Left ventricle myocardium inferior (tissue), 1 donor: ENCODE data around the gene TBX6. TPM values are rescaled to one million over a fixed set of nuclear protein-coding genes. Genes with fewer than 3 reads are reported as not detected.

ENCODE experiments used
- DNase-seq: peaks from one replicate; pipeline ENCODE4 v3.0.0-alpha.2; 2020
- H3K27ac ChIP-seq: fragments of 200-600 bp; replicated peaks from 2 replicates; pipeline ENCODE4 v1.8.0; 2021
- H3K27me3 ChIP-seq: fragments of 200-600 bp; 2 replicates; pipeline ENCODE4 v1.8.0; 2021; ENCODE audit warnings: low read depth
- H3K36me3 ChIP-seq: fragments of 200-600 bp; 2 replicates; pipeline ENCODE4 v1.8.0; 2021
- H3K4me1 ChIP-seq: fragments of 200-600 bp; 2 replicates; pipeline ENCODE4 v1.8.0; 2021
- H3K4me3 ChIP-seq: fragments of 200-600 bp; 2 replicates; pipeline ENCODE4 v1.8.0; 2021; ENCODE audit warnings: mild to moderate bottlenecking, moderate library complexity
- H3K9me3 ChIP-seq: fragments of 200-600 bp; replicated peaks from 2 replicates; pipeline ENCODE4 v1.8.0; 2021
- intact Hi-C: fragments of 100-400 bp; cut with micrococcal nuclease; formaldehyde crosslinking; loops from one replicate; pipeline ENCODE4 v1.11.0; 2022
- total RNA-seq: library from RNA; stranded (reverse); fragmentation: NEBNext Ultra II Directional; extraction: Animal tissue kit (Norgen Biotek cat#: 25700); gene quantifications from one replicate; pipeline ENCODE4 v1.2.1, GENCODE V29; 2021
- TF ChIP-seq, protein P1 (sequence below): fragments of 200-600 bp; IDR thresholded peaks from 2 replicates; pipeline ENCODE4 v1.8.0; 2021; ENCODE audit warnings: antibody characterized with exemption, mild to moderate bottlenecking, borderline replicate concordance
- donor health status: DM: no; HTN: yes; CAD: no; lungs with severe emphysema.

Gene TBX6
- total RNA-seq, 1 donor from 2014 or later: 1.0 TPM

DNA sequence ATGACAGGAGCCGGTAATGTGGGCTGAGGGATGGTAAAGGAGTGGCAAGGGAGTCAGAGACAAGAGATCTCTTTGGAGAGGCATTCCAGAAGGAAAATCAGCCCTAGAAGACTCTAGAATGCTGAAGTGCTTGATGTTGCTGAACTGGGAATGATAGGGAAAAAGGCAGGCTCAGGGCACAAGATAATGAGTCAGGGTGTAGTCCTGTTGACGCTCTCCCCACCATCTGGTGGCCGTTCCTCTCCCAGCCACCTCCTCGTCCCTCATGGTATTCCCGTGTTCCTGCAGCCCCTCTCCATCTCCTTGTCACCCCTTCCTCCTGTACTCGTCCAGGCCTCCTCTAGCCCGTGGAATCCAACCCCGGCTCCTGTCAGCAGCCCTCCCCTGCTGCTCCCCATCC is 37.3 kb downstream of the TBX6 start:
- no peak overlapping the region for H3K4me3 ChIP-seq
- no peak overlapping the region for H3K27ac ChIP-seq
- no peaks in the 10 kb centered on the region for H3K36me3 ChIP-seq
- no peaks in the 10 kb centered on the region for H3K27me3 ChIP-seq
- intact Hi-C loops: no loop called here
- peaks cover 21% of the 10 kb centered on the region for H3K4me1 ChIP-seq
- H3K9me3 ChIP-seq: no peaks in the 10 kb centered on the region
- no peak for DNase-seq
- TF ChIP-seq, protein P1, sequence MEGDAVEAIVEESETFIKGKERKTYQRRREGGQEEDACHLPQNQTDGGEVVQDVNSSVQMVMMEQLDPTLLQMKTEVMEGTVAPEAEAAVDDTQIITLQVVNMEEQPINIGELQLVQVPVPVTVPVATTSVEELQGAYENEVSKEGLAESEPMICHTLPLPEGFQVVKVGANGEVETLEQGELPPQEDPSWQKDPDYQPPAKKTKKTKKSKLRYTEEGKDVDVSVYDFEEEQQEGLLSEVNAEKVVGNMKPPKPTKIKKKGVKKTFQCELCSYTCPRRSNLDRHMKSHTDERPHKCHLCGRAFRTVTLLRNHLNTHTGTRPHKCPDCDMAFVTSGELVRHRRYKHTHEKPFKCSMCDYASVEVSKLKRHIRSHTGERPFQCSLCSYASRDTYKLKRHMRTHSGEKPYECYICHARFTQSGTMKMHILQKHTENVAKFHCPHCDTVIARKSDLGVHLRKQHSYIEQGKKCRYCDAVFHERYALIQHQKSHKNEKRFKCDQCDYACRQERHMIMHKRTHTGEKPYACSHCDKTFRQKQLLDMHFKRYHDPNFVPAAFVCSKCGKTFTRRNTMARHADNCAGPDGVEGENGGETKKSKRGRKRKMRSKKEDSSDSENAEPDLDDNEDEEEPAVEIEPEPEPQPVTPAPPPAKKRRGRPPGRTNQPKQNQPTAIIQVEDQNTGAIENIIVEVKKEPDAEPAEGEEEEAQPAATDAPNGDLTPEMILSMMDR: no peak

DNA sequence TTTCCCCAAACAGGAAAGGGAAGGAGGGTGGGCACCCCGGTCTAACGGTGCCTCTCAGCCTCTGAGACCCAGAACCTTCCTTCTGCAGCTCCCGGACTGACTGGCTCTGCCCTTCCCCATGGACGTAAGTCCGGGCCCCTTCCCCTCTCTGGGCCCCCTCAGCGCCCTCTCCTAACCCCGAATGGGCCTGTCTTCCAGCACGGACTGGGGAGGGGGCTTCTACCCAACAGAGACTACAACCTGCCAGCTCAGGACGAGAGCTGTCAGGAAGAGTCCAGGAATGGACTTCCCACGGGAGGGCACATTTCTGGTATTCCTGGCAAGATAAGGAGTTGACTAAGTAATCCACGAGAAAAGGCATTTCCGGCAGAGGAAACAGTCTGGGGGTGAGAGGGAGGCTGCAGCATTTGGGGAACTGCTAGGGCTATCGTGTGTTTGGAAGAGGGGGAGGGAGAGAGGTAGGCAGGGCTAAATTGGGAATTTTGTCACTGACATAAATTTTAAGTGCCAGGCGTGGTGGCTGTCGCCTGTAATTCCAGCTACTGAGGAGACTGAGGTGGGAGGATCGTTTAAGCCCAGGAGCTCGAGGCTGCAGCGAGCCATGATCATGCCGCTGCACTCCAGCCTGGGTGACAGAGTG is 38.2 kb downstream of the TBX6 start:
- Histone ChIP-seq H3K4me1 (peaks cover 21% of the 10 kb centered on the region), H3K27me3 (no peaks in the 10 kb centered on the region), H3K4me3 (peak overlapping the region; percentile 93), H3K27ac (peak overlapping the region; percentile 55), H3K9me3 (no peaks in the 10 kb centered on the region), H3K36me3 (no peaks in the 10 kb centered on the region)
- intact Hi-C loops: no loop called here
- TF ChIP-seq, protein P1: no peak
- no peak for DNase-seq

DNA sequence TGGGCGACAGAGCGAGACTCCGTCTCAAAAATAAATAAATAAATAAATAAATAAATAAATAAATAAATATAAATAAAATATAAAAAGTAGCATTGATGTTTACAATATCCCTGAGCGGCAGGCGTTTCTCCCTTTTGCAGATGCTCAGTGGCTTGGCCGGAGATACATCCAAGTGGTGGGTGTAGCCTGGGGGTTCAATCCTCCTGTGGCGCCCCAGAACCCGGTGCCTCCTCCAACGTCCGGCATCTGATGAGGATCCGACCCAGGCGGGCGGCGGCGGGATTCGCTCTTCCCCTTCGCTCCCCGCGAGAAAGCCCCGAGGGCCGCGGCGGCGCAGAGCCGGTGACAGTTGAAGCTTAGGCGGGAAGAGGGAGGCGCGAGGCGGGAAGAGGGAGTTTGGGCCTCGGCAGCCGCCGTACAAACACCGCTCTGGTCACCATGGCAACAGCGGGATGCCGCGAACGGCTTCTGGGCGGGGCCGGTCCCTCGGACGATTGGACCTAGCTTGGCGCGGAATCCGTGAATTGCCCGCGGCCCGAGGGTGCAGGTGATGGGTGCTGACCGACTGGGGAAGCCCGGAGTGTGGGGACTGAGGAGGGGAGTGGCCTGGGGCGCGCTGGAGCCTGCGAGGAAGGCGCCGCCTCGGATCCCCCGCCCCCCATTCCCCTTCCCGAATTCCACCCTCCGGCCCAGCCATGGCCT is 38.9 kb downstream of the TBX6 start:
- Histone ChIP-seq H3K4me1 (peaks cover 21% of the 10 kb centered on the region), H3K36me3 (no peaks in the 10 kb centered on the region), H3K27me3 (no peaks in the 10 kb centered on the region), H3K27ac (peak overlapping the region; percentile 55), H3K4me3 (peak overlapping the region; percentile 93), H3K9me3 (no peaks in the 10 kb centered on the region)
- intact Hi-C loops: no loop called here
- TF ChIP-seq, protein P1: no peak
- DNase-seq: peak; percentile 94

DNA sequence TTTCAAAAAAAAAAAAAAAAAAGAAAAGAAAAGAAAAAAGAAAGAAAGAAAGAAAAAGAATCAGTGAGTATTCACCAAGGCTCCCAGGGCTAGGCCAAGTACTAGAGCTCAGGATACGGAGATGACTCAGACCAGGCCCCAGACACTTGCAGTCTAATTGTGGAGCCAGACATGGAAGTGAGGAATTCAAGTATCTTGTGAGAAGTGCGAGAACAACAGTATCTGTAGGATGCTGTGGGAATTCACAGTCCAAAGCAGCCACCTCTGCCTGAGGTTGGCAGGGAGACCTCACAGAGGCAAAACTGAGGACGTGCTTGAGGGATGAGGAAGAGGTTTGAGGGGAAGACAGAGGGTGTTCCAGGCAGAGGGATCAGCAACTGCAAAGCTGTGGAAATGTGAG is 40.2 kb downstream of the TBX6 start:
- Histone ChIP-seq H3K27ac (no peak overlapping the region), H3K4me1 (peaks cover 21% of the 10 kb centered on the region), H3K27me3 (no peaks in the 10 kb centered on the region), H3K36me3 (no peaks in the 10 kb centered on the region), H3K9me3 (no peaks in the 10 kb centered on the region), H3K4me3 (no peak overlapping the region)
- TF ChIP-seq, protein P1: no peak
- intact Hi-C loops: no loop called here
- DNase-seq: no peak

DNA sequence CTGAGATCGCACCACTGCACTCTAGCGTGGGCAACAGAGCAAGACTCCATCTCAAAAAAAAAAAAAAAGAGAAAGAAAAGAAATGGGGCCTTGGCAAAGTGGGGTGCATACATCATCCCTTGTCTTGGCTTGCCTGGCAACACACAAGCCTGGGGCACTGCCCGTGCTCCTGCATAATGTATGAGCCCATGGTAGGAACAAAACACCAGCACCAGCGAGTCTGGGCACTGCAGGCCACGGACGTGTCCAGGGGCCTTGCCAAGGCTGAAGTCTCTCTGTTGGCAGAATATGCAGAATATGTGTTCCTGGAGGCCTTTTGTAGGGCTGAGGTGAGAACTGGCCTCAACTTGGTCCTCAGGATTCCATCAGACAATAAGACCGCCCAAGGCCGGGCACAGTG is 41.9 kb downstream of the TBX6 start:
- Histone ChIP-seq H3K9me3 (no peaks in the 10 kb centered on the region), H3K4me3 (no peak overlapping the region), H3K36me3 (no peaks in the 10 kb centered on the region), H3K4me1 (peaks cover 21% of the 10 kb centered on the region), H3K27ac (no peak overlapping the region), H3K27me3 (no peaks in the 10 kb centered on the region)
- TF ChIP-seq, protein P1: no peak
- DNase-seq: no peak
- intact Hi-C loops: no loop called here
